HepG2 (cell line): ENCODE data around the gene RFC2. TPM values are rescaled to one million over a fixed set of nuclear protein-coding genes. Genes with fewer than 3 reads are reported as not detected.

Source experiments
- ARID5B ChIP-seq: IDR thresholded peaks from 2 replicates; pipeline ENCODE4 v1.4.0; 2020; ENCODE audit warnings: mild to moderate bottlenecking, missing genetic modification reagents
- CAMTA2 ChIP-seq: sonication (generic); formaldehyde crosslinking; IDR thresholded peaks from 2 replicates; pipeline ENCODE4 v1.4.0; 2020; ENCODE audit warnings: mild to moderate bottlenecking, missing genetic modification reagents, borderline replicate concordance
- CREM ChIP-seq, 2 experiments: sonication (generic) in 1 of 2; formaldehyde crosslinking in 1 of 2; IDR thresholded peaks; 2 replicates each; pipeline versions ENCODE4 v1.4.0 to v1.6.1; 2016 to 2020; ENCODE audit warnings: antibody characterized with exemption in 1 of 2, mild to moderate bottlenecking in 1 of 2, missing genetic modification reagents in 1 of 2
- FOXJ3 ChIP-seq: sonication (generic); formaldehyde crosslinking; IDR thresholded peaks from 2 replicates; pipeline ENCODE4 v1.4.0; 2020; ENCODE audit warnings: missing genetic modification reagents, mild to moderate bottlenecking, borderline replicate concordance
- HOXA5 ChIP-seq: sonication (generic); formaldehyde crosslinking; IDR thresholded peaks from 2 replicates; pipeline ENCODE4 v1.4.0; 2020; ENCODE audit warnings: missing genetic modification reagents
- NR2F6 ChIP-seq, 2 experiments: IDR thresholded peaks; 2 replicates each; pipeline ENCODE4 v1.6.1; 2016; ENCODE audit warnings: antibody characterized with exemption in 1 of 2, mild to moderate bottlenecking in 1 of 2
- RFX1 ChIP-seq: fragments of 450-650 bp; IDR thresholded peaks from 2 replicates; pipeline ENCODE4 v1.6.1; 2017
- SKIL ChIP-seq: sonication (generic); formaldehyde crosslinking; IDR thresholded peaks from 2 replicates; pipeline ENCODE4 v1.8.0; 2022; ENCODE audit warnings: missing genetic modification reagents, mild to moderate bottlenecking, moderate library complexity, borderline replicate concordance
- ZNF124 ChIP-seq: sonication (generic); formaldehyde crosslinking; IDR thresholded peaks from 2 replicates; pipeline ENCODE4 v1.4.0; 2020; ENCODE audit warnings: missing genetic modification reagents
- ZNF142 ChIP-seq: sonication (generic); formaldehyde crosslinking; IDR thresholded peaks from 2 replicates; pipeline ENCODE4 v1.4.0; 2020; ENCODE audit warnings: missing genetic modification reagents
- ZNF251 ChIP-seq: sonication (generic); formaldehyde crosslinking; IDR thresholded peaks from 2 replicates; pipeline ENCODE4 v1.9.0; 2021; ENCODE audit warnings: mild to moderate bottlenecking, missing genetic modification reagents
- ZNF432 ChIP-seq: sonication (generic); formaldehyde crosslinking; IDR thresholded peaks from 2 replicates; pipeline ENCODE4 v1.5.0; 2020; ENCODE audit warnings: missing genetic modification reagents, mild to moderate bottlenecking, borderline replicate concordance
- ZNF546 ChIP-seq: sonication (generic); formaldehyde crosslinking; conservative IDR thresholded peaks from 2 replicates; pipeline ENCODE4 v1.8.1; 2023; ENCODE audit warnings: mild to moderate bottlenecking, missing genetic modification reagents
- ZNF577 ChIP-seq: sonication (generic); formaldehyde crosslinking; IDR thresholded peaks from 2 replicates; pipeline ENCODE4 v1.4.0; 2020; ENCODE audit warnings: mild to moderate bottlenecking, low read depth, missing genetic modification reagents, borderline replicate concordance
- polyA plus RNA-seq, 8 experiments: library from polyadenylated mRNA; depleted of rRNA in 3 of 8; stranded (reverse) in 7 of 8; unstranded in 1 of 8; fragments of >200 nt; fragmentation: Illumina TruSeq in 4 of 8; extraction: Trizol in 4 of 8; gene quantifications; 2 replicates each; pipeline versions ENCODE4 v1.2.1 to v1.2.3, GENCODE V29; 2011 to 2016; ENCODE audit warnings: low read depth in 4 of 8, missing spikeins in 1 of 8, mixed read lengths in 1 of 8; ENCODE audit not compliant: insufficient read depth in 1 of 8
- total RNA-seq, 5 experiments: library from RNA; depleted of rRNA; stranded (reverse); fragments of >200 nt; fragmentation: Illumina TruSeq; extraction: Trizol; gene quantifications; 2 replicates each; pipeline ENCODE4 v1.2.3, GENCODE V29; 2016; ENCODE audit warnings: low read depth in 1 of 5

RFC2 gene
- total and polyA plus RNA-seq, 2 of the 13 experiments (the other 11 are each of a cell fraction or from before 2014, with no cell fraction given), result 14.6 to 43.5 TPM

- peak; percentile 54 for TF ChIP-seq NR2F6 (IDR thresholded peaks at IDR 0.05)
- TF ChIP-seq NR2F6 (CRISPR knock-in tag; IDR thresholded peaks at IDR 0.05), result peak; percentile 82
- peak; percentile 99 for TF ChIP-seq SKIL (CRISPR knock-in tag)
- peak; percentile 28; the same call in 1 of the 2 replicates for TF ChIP-seq FOXJ3
- peak; percentile 95 for TF ChIP-seq ARID5B
- TF ChIP-seq ZNF251 (CRISPR knock-in tag), result no peak
- no peak for TF ChIP-seq ZNF546 (CRISPR knock-in tag)
- TF ChIP-seq ZNF432 (CRISPR knock-in tag), result no peak
- TF ChIP-seq CAMTA2 (CRISPR knock-in tag), result no peak
- peak; percentile 94 for TF ChIP-seq ZNF142
- peak; percentile 2; the same call in 1 of the 2 replicates for TF ChIP-seq HOXA5 (CRISPR knock-in tag)
- TF ChIP-seq ZNF577 (CRISPR knock-in tag), result no peak
- TF ChIP-seq RFX1, result peak; percentile 83
- TF ChIP-seq CREM (IDR thresholded peaks at IDR 0.05), result peak; percentile 68; the same call in 1 of the 2 replicates
- TF ChIP-seq CREM (CRISPR knock-in tag; IDR thresholded peaks at IDR 0.05), result no peak
- no peak for TF ChIP-seq ZNF124 (CRISPR knock-in tag)
Measured at GRCh38 chr7:74294191-74294998, 40.2 kb upstream of the RFC2 start (continued).
